HepG2 (cell line): ENCODE measurements around the gene ZMYND8. TPM values are rescaled to one million over a fixed set of nuclear protein-coding genes. Genes with fewer than 3 reads are reported as not detected.
"Not testable (repeated sequence)": the region's sequence is repeated elsewhere in the genome, so short reads cannot be mapped to it uniquely, and the experiment has no call there.

Experiments
- ATAC-seq: fragments of 200-7000 bp; cut with Tn5 transposase; 3 replicates; pipeline ENCODE4 v1.9.1; 2020; ENCODE audit warnings: mild to moderate bottlenecking, moderate library complexity
- BruUV-seq: library from RNA; stranded (reverse); fragments of 400-500 nt; replicated peaks from 2 replicates; lab custom pipeline; 2021; lab: Mats Ljungman, UMichigan
- CTCF ChIA-PET: fragments of 300-600 bp; formaldehyde crosslinking; extraction: SDS; loops from one replicate; lab custom pipeline; 2021; ENCODE audit warnings: low total read pairs, inconsistent platforms, low intra/inter-chr PET ratio; lab: Yijun Ruan, JAX
- POLR2A ChIA-PET: fragments of 350-600 bp; sonication (Branson Sonifier 250); formaldehyde crosslinking; loops from one replicate; lab custom pipeline; 2020; ENCODE audit warnings: antibody characterized with exemption, inconsistent platforms; lab: Yijun Ruan, JAX
- DNase-seq: peaks from one replicate; pipeline ENCODE4 v3.0.0-alpha.2; 2015; ENCODE audit warnings: low spot score
- FAIRE-seq: peaks from 3 replicates; lab custom pipeline; 2011; peaks lifted over from hg19 to GRCh38; lab: Jason Lieb, UNC
- H2AFZ ChIP-seq: one replicate; pipeline ENCODE4 v1.6.1; 2011; ENCODE audit warnings: low read length, inconsistent platforms
- H3K27ac ChIP-seq: fragments of 300-600 bp; 3 replicates; pipeline ENCODE4 v1.8.0; 2011; ENCODE audit warnings: mixed run types, mild to moderate bottlenecking, mixed read lengths, low read length, inconsistent platforms; ENCODE audit not compliant: insufficient read depth; ENCODE audit errors: extremely low read length
- H3K27me3 ChIP-seq, 2 experiments: fragments of 200-600 bp in 1 of 2; 2 replicates in 1 of 2; 3 replicates in 1 of 2; pipeline versions ENCODE4 v1.6.0 to v1.8.0; 2011; ENCODE audit warnings: low read length in 2 of 2, mild to moderate bottlenecking in 2 of 2, moderate library complexity in 2 of 2, inconsistent platforms in 1 of 2; ENCODE audit not compliant: insufficient read depth in 2 of 2, control insufficient read depth in 1 of 2
- H3K36me3 ChIP-seq, 2 experiments: fragments of 200-600 bp in 1 of 2; replicated peaks in 1 of 2; 2 replicates in 1 of 2; 3 replicates in 1 of 2; pipeline versions ENCODE4 v1.5.1 to v1.8.0; 2011; ENCODE audit warnings: low read length in 2 of 2, inconsistent platforms in 1 of 2; ENCODE audit not compliant: insufficient read depth in 2 of 2, control insufficient read depth in 1 of 2
- H3K4me1 ChIP-seq: 2 replicates; pipeline ENCODE4 v1.5.1; 2012; ENCODE audit warnings: low read length, inconsistent platforms; ENCODE audit not compliant: insufficient read depth
- H3K4me2 ChIP-seq: 2 replicates; pipeline ENCODE4 v1.6.0; 2011; ENCODE audit warnings: low read depth, low read length, inconsistent platforms
- H3K4me3 ChIP-seq, 3 experiments: fragments of 200-600 bp in 1 of 3; sonication (generic), shearing (Covaris generic) in 1 of 3; replicated peaks in 1 of 3; 2 replicates each; pipeline ENCODE4 v1.5.1; 2011 to 2016; ENCODE audit warnings: low read length in 3 of 3, inconsistent platforms in 2 of 3, low read depth in 2 of 3, mild to moderate bottlenecking in 2 of 3, control low read depth in 1 of 3, mixed read lengths in 1 of 3; ENCODE audit not compliant: insufficient read depth in 1 of 3
- H3K79me2 ChIP-seq: one replicate; pipeline ENCODE4 v1.6.1; 2011; ENCODE audit warnings: low read length, inconsistent platforms; ENCODE audit not compliant: insufficient read depth
- H3K9ac ChIP-seq: 2 replicates; pipeline ENCODE4 v1.6.0; 2011; ENCODE audit warnings: mild to moderate bottlenecking, low read depth, low read length, inconsistent platforms; ENCODE audit not compliant: insufficient read depth
- H3K9me3 ChIP-seq: 2 replicates; pipeline ENCODE4 v1.5.1; 2012; ENCODE audit warnings: mild to moderate bottlenecking, low read length
- H4K20me1 ChIP-seq: 2 replicates; pipeline ENCODE4 v1.6.0; 2011; ENCODE audit warnings: inconsistent platforms, mild to moderate bottlenecking, low read length, moderate library complexity; ENCODE audit not compliant: insufficient read depth
- SMARCC2 ChIP-seq: fragments of 450-650 bp; IDR thresholded peaks from 2 replicates; pipeline ENCODE4 v1.6.1; 2017; ENCODE audit warnings: antibody characterized with exemption, mild to moderate bottlenecking
- ZNF549 ChIP-seq: sonication (generic); formaldehyde crosslinking; IDR thresholded peaks from 2 replicates; pipeline ENCODE4 v1.5.0; 2020; ENCODE audit warnings: missing genetic modification reagents
- WGBS: methylation state at CpG from one replicate; pipeline ENCODE4 v1.1.6; 2017; ENCODE audit warnings: low lambda C conversion rate; 5-methylcytosine and 5-hydroxymethylcytosine counted together
- in situ Hi-C: cut with HindIII; loops from 2 replicates; pipeline ENCODE4 v1.10.0; 2017; ENCODE audit warnings: low pct_unique_long_range_greater_than_20kb; ENCODE audit not compliant: extremely low pct_ligation_motif_present
- intact Hi-C: fragments of 100-400 bp; cut with micrococcal nuclease; formaldehyde crosslinking; loops from one replicate; pipeline ENCODE4 v1.10.0; 2022; ENCODE audit not compliant: unreplicated experiment
- polyA plus RNA-seq, 8 experiments: library from polyadenylated mRNA; depleted of rRNA in 3 of 8; stranded (reverse) in 7 of 8; unstranded in 1 of 8; fragments of >200 nt; fragmentation: Illumina TruSeq in 4 of 8; extraction: Trizol in 4 of 8; gene quantifications; 2 replicates each; pipeline versions ENCODE4 v1.2.1 to v1.2.3, GENCODE V29; 2011 to 2016; ENCODE audit warnings: low read depth in 4 of 8, missing spikeins in 1 of 8, mixed read lengths in 1 of 8; ENCODE audit not compliant: insufficient read depth in 1 of 8
- total RNA-seq, 5 experiments: library from RNA; depleted of rRNA; stranded (reverse); fragments of >200 nt; fragmentation: Illumina TruSeq; extraction: Trizol; gene quantifications; 2 replicates each; pipeline ENCODE4 v1.2.3, GENCODE V29; 2016; ENCODE audit warnings: low read depth in 1 of 5
- TF ChIP-seq, protein P1 (sequence below): IDR thresholded peaks from 2 replicates; pipeline ENCODE4 v1.6.1; 2018; ENCODE audit warnings: missing genetic modification reagents, mild to moderate bottlenecking, missing compliant biosample characterization
- TF ChIP-seq, protein P2 (sequence below): IDR thresholded peaks from 2 replicates; pipeline ENCODE4 v1.4.0; 2020; ENCODE audit warnings: mild to moderate bottlenecking, missing genetic modification reagents
- TF ChIP-seq, protein P3 (sequence below): IDR thresholded peaks from 2 replicates; pipeline ENCODE4 v1.6.1; 2016

The ZMYND8 gene
- total and polyA plus RNA-seq, 2 of the 13 experiments (the other 11 are each of a cell fraction or from before 2014, with no cell fraction given), result 53.9 to 84.7 TPM

DNA sequence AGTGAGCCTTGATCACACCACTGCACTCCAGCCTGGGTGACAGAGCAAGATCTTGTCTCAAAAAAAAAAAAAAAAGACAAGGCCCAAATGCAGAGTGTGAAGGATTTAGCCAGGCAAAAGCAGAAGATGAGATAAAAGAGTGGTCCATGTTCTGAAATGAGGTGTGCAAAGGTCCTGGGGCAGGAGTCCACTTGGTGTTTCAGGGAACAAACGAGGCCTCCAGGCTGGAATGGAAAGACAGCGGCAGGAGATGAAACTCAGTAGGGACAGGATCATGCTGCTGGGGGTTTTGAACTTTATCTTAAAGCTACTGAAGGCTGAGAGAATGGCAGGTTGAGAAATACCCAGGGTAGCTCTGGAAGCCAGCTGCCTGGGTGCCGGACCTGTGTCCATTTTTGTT is 178.2 kb downstream of the ZMYND8 start (continued):
- TF ChIP-seq, protein P1, sequence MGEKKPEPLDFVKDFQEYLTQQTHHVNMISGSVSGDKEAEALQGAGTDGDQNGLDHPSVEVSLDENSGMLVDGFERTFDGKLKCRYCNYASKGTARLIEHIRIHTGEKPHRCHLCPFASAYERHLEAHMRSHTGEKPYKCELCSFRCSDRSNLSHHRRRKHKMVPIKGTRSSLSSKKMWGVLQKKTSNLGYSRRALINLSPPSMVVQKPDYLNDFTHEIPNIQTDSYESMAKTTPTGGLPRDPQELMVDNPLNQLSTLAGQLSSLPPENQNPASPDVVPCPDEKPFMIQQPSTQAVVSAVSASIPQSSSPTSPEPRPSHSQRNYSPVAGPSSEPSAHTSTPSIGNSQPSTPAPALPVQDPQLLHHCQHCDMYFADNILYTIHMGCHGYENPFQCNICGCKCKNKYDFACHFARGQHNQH (CRISPR knock-in tag), result no peak
- TF ChIP-seq, protein P2, sequence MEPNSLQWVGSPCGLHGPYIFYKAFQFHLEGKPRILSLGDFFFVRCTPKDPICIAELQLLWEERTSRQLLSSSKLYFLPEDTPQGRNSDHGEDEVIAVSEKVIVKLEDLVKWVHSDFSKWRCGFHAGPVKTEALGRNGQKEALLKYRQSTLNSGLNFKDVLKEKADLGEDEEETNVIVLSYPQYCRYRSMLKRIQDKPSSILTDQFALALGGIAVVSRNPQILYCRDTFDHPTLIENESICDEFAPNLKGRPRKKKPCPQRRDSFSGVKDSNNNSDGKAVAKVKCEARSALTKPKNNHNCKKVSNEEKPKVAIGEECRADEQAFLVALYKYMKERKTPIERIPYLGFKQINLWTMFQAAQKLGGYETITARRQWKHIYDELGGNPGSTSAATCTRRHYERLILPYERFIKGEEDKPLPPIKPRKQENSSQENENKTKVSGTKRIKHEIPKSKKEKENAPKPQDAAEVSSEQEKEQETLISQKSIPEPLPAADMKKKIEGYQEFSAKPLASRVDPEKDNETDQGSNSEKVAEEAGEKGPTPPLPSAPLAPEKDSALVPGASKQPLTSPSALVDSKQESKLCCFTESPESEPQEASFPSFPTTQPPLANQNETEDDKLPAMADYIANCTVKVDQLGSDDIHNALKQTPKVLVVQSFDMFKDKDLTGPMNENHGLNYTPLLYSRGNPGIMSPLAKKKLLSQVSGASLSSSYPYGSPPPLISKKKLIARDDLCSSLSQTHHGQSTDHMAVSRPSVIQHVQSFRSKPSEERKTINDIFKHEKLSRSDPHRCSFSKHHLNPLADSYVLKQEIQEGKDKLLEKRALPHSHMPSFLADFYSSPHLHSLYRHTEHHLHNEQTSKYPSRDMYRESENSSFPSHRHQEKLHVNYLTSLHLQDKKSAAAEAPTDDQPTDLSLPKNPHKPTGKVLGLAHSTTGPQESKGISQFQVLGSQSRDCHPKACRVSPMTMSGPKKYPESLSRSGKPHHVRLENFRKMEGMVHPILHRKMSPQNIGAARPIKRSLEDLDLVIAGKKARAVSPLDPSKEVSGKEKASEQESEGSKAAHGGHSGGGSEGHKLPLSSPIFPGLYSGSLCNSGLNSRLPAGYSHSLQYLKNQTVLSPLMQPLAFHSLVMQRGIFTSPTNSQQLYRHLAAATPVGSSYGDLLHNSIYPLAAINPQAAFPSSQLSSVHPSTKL (CRISPR knock-in tag), result no peak
- no peak for TF ChIP-seq SMARCC2
- no peak for TF ChIP-seq ZNF549 (CRISPR knock-in tag)
- TF ChIP-seq, protein P3, sequence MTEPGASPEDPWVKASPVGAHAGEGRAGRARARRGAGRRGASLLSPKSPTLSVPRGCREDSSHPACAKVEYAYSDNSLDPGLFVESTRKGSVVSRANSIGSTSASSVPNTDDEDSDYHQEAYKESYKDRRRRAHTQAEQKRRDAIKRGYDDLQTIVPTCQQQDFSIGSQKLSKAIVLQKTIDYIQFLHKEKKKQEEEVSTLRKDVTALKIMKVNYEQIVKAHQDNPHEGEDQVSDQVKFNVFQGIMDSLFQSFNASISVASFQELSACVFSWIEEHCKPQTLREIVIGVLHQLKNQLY, result no peak

DNA sequence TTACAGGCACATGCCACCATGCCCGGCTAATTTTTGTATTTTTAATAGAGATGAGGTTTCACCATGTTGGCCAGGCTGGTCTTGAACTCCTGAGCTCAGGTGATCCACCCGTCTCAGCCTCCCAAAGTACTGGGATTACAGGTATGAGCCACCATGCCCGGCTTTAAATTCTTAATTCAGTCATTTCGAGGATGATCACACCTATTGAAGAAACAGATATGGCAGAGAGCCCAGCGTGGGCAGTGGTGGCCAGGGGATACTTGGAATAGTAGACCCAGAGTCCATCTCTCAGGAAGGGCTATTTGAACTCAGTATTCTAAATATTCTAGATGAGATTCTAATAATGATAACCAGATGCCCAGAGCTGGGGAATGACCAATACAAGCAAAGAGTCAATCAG is 180.3 kb downstream of the ZMYND8 start:
- CTCF ChIA-PET, result interaction anchor here (0.7 kb wide), 1 partner anchor 1486 kb away, joined by 3 read pairs; no protein-coding TSS in a partner anchor
- FAIRE-seq, H4K20me1 ChIP-seq, H3K79me2 ChIP-seq, intact Hi-C loops, H3K9me3 ChIP-seq, ATAC-seq, in situ Hi-C loops, H3K9ac ChIP-seq, H3K4me2 ChIP-seq, H3K27ac ChIP-seq, BruUV-seq, H3K36me3 ChIP-seq, H3K4me3 ChIP-seq, DNase-seq, H2AFZ ChIP-seq, H3K4me1 ChIP-seq, POLR2A ChIA-PET: not testable (repeated sequence)
- peaks cover 7 to 38% of the 10 kb centered on the region in 2 experiments; a peak in 4 of 5 replicates for H3K27me3 ChIP-seq
- WGBS, result 12% methylated on average over 5 of the region's 5 CpGs
